HG02678 (cell line): ENCODE results near the gene AGT.
"Not testable (repeated sequence)": the region's sequence is repeated elsewhere in the genome, so short reads cannot be mapped to it uniquely, and the experiment has no call there.

Experiments used
- ATAC-seq: cut with Tn5 transposase; IDR thresholded peaks from one replicate; pipeline ENCODE4 v1.9.1; 2021; ENCODE audit warnings: mild to moderate bottlenecking, moderate library complexity; ENCODE audit not compliant: unreplicated experiment

The AGT gene

DNA sequence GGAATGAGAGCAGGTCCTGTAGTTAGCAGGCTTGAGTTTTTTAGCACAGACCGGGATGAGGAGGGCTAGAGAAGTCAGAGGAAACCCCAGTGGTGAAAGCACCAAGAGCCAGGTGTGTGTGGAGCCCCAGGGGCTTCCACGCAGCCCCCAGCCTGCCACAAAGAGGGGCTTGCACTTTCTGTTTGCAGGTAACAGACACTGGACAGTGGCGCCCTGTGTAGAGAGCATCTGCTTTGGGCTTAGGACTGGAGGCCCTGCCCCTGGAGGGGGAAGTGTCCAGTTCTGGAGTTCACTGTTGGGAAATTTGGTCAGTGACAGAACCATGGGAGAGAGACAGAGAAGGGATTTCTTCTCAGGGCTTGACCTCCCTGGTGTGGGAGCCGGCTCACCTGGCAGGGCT lies 19.5 kb downstream of the AGT start:
- ATAC-seq = no peak

GRCh38 chr1:230693777-230694176 lies 20.1 kb downstream of the AGT start:
- ATAC-seq = no peak

GRCh38 chr1:230693221-230693620 lies 20.7 kb downstream of the AGT start:
- ATAC-seq = no peak

GRCh38 chr1:230691615-230692014 lies 22.3 kb downstream of the AGT start:
- no peak for ATAC-seq

GRCh38 chr1:230690101-230690500 lies 23.8 kb downstream of the AGT start:
- ATAC-seq = no peak

DNA sequence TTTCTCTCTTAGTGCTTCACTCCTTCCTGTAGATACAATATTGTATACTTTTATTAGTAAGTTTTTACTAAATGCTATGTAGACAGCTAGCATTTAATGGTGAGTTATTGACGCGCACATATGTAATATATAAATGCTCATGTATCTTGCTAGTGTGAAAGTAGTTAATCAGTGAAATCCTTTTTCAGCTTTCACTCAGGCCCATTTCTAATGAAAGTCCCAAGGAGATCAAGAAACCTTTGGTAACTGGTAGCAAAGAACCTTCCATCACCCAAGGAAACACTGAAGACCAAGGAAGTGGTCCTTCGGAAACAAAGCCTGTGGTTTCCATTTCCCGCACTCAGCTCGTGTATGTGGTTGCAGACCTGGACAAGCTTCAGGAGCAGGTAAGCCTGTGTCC lies 27.2 kb downstream of the AGT start:
- ATAC-seq = no peak

DNA sequence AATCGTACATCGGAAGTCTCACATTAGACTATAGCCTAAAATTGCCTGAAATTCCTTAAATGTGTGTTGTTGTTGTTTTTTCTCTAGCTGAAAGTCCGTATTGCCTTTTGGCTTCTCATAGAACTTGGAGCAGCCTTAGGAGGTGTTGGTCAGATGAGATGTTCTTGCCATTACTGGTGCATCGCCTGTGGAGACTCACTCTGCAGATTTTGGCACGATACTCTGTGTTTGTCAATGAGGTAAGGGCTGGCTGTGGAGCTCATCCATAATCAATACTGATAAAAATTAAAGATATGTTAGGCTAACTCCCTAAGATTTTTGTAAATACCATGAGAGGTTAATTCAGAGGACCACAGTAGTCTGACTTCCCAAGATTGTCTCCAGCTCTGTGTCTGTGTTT lies 28.9 kb downstream of the AGT start:
- no peak for ATAC-seq

GRCh38 chr1:230684146-230684545 lies 29.8 kb downstream of the AGT start:
- no peak for ATAC-seq

DNA sequence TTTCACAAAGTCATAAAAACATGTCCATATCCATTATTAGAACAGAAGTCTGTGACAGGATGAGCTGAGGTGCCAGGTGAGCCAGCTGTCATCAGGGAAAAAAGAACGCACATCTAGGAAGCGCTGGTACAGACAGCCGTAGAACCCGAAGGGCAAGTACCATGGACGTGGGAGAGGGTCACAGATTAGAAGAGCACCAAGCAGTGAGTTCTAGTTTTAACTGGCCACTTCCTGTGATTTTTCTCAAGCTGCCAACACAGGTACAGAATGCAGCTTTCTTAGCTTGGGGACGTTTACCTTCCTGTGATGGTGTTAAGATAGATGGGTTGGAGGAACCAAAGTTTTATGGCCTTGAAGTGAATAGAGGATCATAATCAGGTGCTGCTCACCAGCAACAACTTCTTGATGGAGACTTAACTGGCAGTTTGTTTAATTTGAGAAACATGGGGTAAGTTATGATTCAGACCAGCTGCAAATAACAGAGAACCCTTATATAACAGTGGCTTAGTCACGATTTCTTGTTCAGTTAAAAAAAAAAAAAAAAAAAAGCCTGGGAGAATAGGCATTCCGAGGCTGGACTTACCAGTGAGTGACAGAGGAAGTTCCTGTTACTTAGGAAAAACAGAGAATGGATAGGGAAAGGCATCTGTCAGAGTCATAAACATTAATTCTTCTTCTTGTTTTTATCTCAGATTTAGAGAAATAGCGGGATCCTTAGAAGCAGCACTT lies 30.9 kb downstream of the AGT start:
- no peak for ATAC-seq

DNA sequence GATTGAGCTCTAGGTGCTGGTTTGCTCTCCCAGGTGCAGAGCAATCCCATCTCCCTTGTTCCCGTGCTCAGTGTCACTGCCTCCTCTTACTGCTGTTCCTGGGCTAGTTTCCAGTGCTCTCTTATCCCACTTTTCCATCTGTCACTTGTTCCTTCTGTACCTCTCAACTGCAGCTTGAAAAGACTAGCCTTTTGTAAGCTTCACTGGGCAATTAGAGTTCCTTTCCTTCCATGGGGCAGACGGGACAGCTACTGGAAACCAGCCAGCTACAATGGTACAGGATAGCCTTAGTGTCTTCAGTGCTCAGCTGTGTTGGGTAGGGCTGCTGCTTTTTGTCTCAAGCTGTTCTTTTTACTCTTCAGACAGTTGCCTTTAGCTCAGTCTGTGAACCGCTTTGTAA lies 31.6 kb downstream of the AGT start:
- ATAC-seq = no peak

DNA sequence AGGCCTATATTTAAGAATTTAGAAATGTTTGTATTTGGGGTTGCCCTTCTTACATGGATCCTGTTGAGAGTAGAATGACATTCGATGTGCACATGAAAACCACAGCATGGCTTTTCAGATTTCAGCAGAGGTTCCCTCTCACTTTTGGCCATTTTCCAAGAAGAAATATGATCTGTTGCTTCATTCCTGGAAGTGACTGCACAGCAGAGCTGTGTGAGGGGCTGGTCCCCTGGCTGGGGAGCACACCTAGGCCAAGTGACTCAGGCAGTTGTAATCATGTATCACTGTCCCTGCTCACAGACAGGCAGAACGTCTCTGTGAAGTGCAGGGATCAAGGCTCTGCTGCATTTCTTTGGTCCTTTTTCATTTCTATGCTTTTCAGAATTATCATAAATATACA lies 32.3 kb downstream of the AGT start:
- ATAC-seq = no peak

- no peak for ATAC-seq
These were observed 33.5 kb downstream of the AGT start for GRCh38 chr1:230680300-230681025.

- ATAC-seq = no peak
These were observed 34.1 kb downstream of the AGT start for GRCh38 chr1:230679825-230680224.

- ATAC-seq = no peak
These were observed 34.7 kb downstream of the AGT start for GRCh38 chr1:230679192-230679591.

DNA sequence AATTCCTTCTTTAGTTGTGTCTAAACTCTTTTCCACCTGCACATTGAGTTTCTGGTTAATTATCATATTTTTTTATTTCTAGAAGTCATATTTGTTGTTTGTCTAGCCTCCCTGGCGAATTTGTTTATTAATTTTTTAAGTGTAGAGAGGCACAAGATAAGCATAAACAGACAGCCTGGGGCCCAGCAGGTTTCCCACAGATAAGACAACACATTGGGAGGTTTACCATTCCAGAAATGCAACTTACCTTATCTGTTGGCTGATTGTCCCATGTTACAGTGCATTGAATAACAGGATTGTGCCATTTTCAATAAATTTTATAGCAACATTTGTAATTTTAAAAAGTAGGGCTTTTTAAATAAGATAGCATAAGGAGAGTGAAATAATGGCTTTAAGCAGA lies 36.7 kb downstream of the AGT start:
- no peak for ATAC-seq

- no peak for ATAC-seq
These were observed 39.3 kb downstream of the AGT start for GRCh38 chr1:230674581-230674980.

GRCh38 chr1:230669543-230669942 lies 44.4 kb downstream of the AGT start:
- no peak for ATAC-seq

GRCh38 chr1:230668227-230668626 lies 45.7 kb downstream of the AGT start:
- ATAC-seq = no peak

GRCh38 chr1:230661976-230662375 lies 51.9 kb downstream of the AGT start:
- no peak for ATAC-seq

- no peak for ATAC-seq
These were observed 55.2 kb downstream of the AGT start for GRCh38 chr1:230658691-230659090.

DNA sequence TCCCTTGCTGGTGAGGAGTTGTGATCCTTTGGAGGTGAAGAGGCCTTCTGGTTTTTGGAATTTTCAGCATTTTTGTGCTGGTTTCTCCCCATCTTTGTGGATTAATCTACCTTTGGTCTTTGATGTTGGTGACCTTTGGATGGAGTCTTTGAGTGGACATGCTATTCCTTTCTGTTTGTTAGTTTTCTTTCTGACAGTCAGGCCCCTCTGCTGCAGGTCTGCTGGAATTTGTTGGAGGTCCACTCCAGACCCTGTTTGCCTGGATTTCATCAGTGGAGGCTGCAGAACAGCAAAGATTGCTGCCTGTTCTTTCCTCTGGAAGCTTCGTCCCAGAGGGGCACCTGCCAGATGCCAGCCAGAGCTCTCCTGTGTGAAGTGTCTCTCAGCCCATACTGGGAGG lies 55.8 kb downstream of the AGT start:
- ATAC-seq = not testable (repeated sequence)

DNA sequence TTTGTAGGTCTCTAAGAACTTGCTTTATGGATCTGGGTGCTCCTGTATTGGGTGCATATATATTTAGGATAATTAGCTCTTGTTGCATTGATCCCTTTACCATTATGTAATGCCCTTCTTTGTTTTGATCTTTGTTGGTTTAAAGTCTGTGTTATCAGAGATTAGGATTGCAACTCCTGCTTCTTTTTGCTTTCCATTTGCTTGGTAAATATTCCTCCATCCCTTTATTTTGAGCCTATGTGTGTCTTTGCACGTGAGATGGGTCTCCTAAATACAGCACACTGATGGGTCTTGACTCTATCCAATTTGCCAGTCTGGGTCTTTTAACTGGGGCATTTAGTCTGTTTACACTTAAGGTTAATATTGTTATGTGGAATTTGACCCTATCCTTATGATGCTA lies 57.2 kb downstream of the AGT start:
- ATAC-seq = not testable (repeated sequence)
